Mesendoderm (in vitro differentiated cells): ENCODE measurements around the gene AMMECR1.

ENCODE experiments used
- DNase-seq: peaks from one replicate; pipeline ENCODE4 v3.0.0; 2013
- H2AK5ac ChIP-seq: 2 replicates; pipeline ENCODE4 v1.6.1; 2013; ENCODE audit warnings: low read length, inconsistent platforms
- H2BK120ac ChIP-seq: 2 replicates; pipeline ENCODE4 v1.6.1; 2013; ENCODE audit warnings: low read depth, mild to moderate bottlenecking, low read length, moderate library complexity, mixed read lengths
- H2BK15ac ChIP-seq: replicated peaks from 2 replicates; pipeline ENCODE4 v1.6.1; 2013; ENCODE audit warnings: low read depth, mild to moderate bottlenecking, moderate library complexity
- H2BK5ac ChIP-seq: 2 replicates; pipeline ENCODE4 v1.6.1; 2013; ENCODE audit warnings: low read length, inconsistent platforms
- H3K18ac ChIP-seq: 2 replicates; pipeline ENCODE4 v1.6.1; 2013; ENCODE audit warnings: mild to moderate bottlenecking, low read length, mixed read lengths
- H3K23ac ChIP-seq: one replicate; pipeline ENCODE4 v1.6.1; 2013; ENCODE audit warnings: low read length
- H3K27ac ChIP-seq: 2 replicates; pipeline ENCODE4 v1.5.1; 2013; ENCODE audit warnings: low read depth, mild to moderate bottlenecking, inconsistent platforms, low read length, moderate library complexity
- H3K27me3 ChIP-seq: 2 replicates; pipeline ENCODE4 v1.6.1; 2013; ENCODE audit warnings: low read length, control low read depth, mild to moderate bottlenecking, inconsistent platforms; ENCODE audit not compliant: insufficient read depth, poor library complexity
- H3K36me3 ChIP-seq: 2 replicates; pipeline ENCODE4 v1.6.1; 2013; ENCODE audit warnings: low read length, inconsistent platforms; ENCODE audit not compliant: control insufficient read depth, insufficient read depth
- H3K4ac ChIP-seq: one replicate; pipeline ENCODE4 v1.6.1; 2013; ENCODE audit warnings: low read depth, mild to moderate bottlenecking, low read length, moderate library complexity
- H3K4me1 ChIP-seq: 2 replicates; pipeline ENCODE4 v1.6.1; 2013; ENCODE audit warnings: low read depth, low read length, inconsistent platforms; ENCODE audit not compliant: control insufficient read depth
- H3K4me2 ChIP-seq: 2 replicates; pipeline ENCODE4 v1.6.1; 2013; ENCODE audit warnings: low read length
- H3K4me3 ChIP-seq: 2 replicates; pipeline ENCODE4 v1.5.1; 2013; ENCODE audit warnings: mild to moderate bottlenecking, low read length
- H3K56ac ChIP-seq: one replicate; pipeline ENCODE4 v1.6.1; 2013; ENCODE audit warnings: low read length
- H3K79me1 ChIP-seq: 2 replicates; pipeline ENCODE4 v1.6.1; 2013; ENCODE audit warnings: low read length, inconsistent platforms
- H3K79me2 ChIP-seq: 2 replicates; pipeline ENCODE4 v1.6.1; 2013; ENCODE audit warnings: mild to moderate bottlenecking, low read length; ENCODE audit not compliant: control insufficient read depth, insufficient read depth
- H3K9ac ChIP-seq: 2 replicates; pipeline ENCODE4 v1.6.1; 2013; ENCODE audit warnings: low read length, inconsistent platforms
- H4K5ac ChIP-seq: one replicate; pipeline ENCODE4 v1.6.1; 2013; ENCODE audit warnings: low read length
- H4K8ac ChIP-seq: one replicate; pipeline ENCODE4 v1.6.1; 2013; ENCODE audit warnings: low read depth, mild to moderate bottlenecking, control low read depth, low read length, moderate library complexity
- WGBS: extraction: QIAGEN DNeasy Blood & Tissue Kit; methylation state at CpG from one replicate; pipeline ENCODE4 v1.1.7; 2013; ENCODE audit warnings: low lambda C conversion rate, missing lambda C conversion rate; ENCODE audit not compliant: insufficient coverage; ENCODE audit errors: extremely low coverage; 5-methylcytosine and 5-hydroxymethylcytosine counted together

Gene AMMECR1

DNA sequence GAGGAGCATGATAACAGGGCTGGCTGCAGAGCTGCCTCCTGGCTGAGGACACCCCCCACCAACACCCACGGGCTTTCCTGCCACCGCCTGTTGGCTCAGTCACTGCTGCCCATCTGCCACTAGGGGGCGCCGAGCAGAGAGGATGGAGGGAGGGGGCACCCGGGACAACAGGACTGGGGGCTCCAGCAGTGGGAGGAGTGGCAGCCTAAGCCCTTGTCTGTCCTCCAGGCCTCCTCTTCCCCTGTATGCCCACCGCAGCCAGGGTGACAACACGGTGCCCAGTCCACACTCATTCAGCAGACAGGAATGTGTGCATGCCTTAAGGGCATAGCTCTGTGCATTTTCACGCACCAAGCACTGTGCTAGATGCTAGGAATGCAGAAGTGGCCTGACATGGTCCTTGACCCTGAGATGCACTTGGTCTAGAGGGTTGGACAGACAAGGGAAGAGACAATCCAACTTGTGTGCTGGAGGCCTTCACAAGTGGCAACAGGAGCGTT lies 149.9 kb downstream of the AMMECR1 start:
- no peak overlapping the region for H2BK120ac ChIP-seq

DNA sequence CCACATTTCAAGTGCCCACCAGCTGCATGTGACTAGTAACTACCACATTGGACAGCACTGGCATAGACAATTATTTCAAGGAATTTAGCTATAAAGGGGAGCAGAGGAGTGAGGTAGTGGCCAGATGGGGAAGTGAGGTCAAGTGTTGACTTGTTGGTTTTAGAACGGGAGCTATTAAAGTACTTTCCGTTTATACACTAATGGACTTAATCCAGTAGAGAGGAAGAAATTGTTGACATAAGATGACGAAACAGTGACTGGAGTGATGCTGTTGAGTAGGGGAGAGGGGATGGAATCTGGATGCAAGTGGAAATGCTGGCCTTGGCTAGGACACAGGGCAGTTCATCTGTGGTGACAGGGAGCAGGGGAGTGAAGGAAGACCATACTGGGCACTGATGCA lies 154.4 kb downstream of the AMMECR1 start:
- no peak overlapping the region for H4K5ac ChIP-seq
- no peak overlapping the region for H2BK5ac ChIP-seq
- no peaks in the 10 kb centered on the region for H3K4me1 ChIP-seq
- no peak overlapping the region for H3K18ac ChIP-seq
- no peak overlapping the region for H3K4me3 ChIP-seq
- no peak overlapping the region for H3K4ac ChIP-seq
- no peaks in the 10 kb centered on the region for H3K36me3 ChIP-seq
- H4K8ac ChIP-seq: no peak overlapping the region
- no peaks in the 10 kb centered on the region for H3K79me2 ChIP-seq
- H2BK120ac ChIP-seq: no peak overlapping the region
- H3K4me2 ChIP-seq: no peak overlapping the region
- no peaks in the 10 kb centered on the region for H3K79me1 ChIP-seq
- H3K27me3 ChIP-seq: no peaks in the 10 kb centered on the region
- H3K9ac ChIP-seq: no peak overlapping the region
- no peak overlapping the region for H3K23ac ChIP-seq
- H2BK15ac ChIP-seq: no peak overlapping the region
- no peak for DNase-seq
- no peak overlapping the region for H3K27ac ChIP-seq
- WGBS: no CpG with 5 or more reads among the region's 3 CpGs
- H3K56ac ChIP-seq: no peak overlapping the region
- no peak overlapping the region for H2AK5ac ChIP-seq

More for the DNA sequence above, 149.9 kb downstream of the AMMECR1 start:
- H3K27ac ChIP-seq: no peak overlapping the region
- no peak overlapping the region for H3K56ac ChIP-seq
- no peak overlapping the region for H2BK5ac ChIP-seq
- no peak overlapping the region for H3K9ac ChIP-seq
- no peak overlapping the region for H4K5ac ChIP-seq
- peak; percentile 62 for DNase-seq
- no peaks in the 10 kb centered on the region for H3K27me3 ChIP-seq
- H3K18ac ChIP-seq: no peak overlapping the region
- H4K8ac ChIP-seq: no peak overlapping the region
- H2AK5ac ChIP-seq: no peak overlapping the region
- H3K23ac ChIP-seq: no peak overlapping the region
- no peak overlapping the region for H3K4ac ChIP-seq
- no peaks in the 10 kb centered on the region for H3K4me1 ChIP-seq
- H3K4me2 ChIP-seq: no peak overlapping the region
- H3K79me2 ChIP-seq: no peaks in the 10 kb centered on the region
- H3K36me3 ChIP-seq: no peaks in the 10 kb centered on the region
- no peak overlapping the region for H3K4me3 ChIP-seq
- WGBS: no CpG with 5 or more reads among the region's 9 CpGs
- no peak overlapping the region for H2BK15ac ChIP-seq
- no peaks in the 10 kb centered on the region for H3K79me1 ChIP-seq

DNA sequence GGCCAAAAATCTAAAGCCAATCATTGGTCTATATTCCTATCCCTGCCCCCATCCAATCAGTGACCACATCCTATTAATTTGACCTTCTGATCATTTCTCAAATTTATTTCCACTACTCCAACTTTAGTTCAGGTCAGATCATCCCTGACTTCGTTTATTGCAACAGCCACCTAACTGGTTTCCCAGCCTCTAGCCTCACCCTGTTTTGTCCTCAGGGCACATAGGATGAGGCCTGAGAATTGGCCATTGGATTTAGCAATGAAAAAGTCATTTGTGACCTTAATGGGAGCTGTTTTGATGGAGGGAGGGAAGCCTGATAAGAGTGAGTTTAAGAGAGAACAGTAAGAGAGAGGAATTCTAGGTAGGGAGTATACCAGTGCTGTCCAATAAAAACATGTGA lies 155.0 kb downstream of the AMMECR1 start:
- no peaks in the 10 kb centered on the region for H3K79me1 ChIP-seq
- WGBS: no CpG with 5 or more reads among the region's 1 CpG
- no peaks in the 10 kb centered on the region for H3K4me1 ChIP-seq
- no peak overlapping the region for H3K4me2 ChIP-seq
- no peak overlapping the region for H3K27ac ChIP-seq
- no peak overlapping the region for H3K4ac ChIP-seq
- no peak overlapping the region for H2BK5ac ChIP-seq
- no peak overlapping the region for H2AK5ac ChIP-seq
- H3K79me2 ChIP-seq: no peaks in the 10 kb centered on the region
- no peak overlapping the region for H3K18ac ChIP-seq
- no peak overlapping the region for H3K4me3 ChIP-seq
- no peak overlapping the region for H2BK15ac ChIP-seq
- no peak overlapping the region for H3K56ac ChIP-seq
- no peak overlapping the region for H4K8ac ChIP-seq
- H3K36me3 ChIP-seq: no peaks in the 10 kb centered on the region
- H3K27me3 ChIP-seq: no peaks in the 10 kb centered on the region
- no peak overlapping the region for H3K23ac ChIP-seq
- H3K9ac ChIP-seq: no peak overlapping the region
- H4K5ac ChIP-seq: no peak overlapping the region
- H2BK120ac ChIP-seq: no peak overlapping the region
- no peak for DNase-seq

GRCh38 chrX:110162131-110162530 lies 155.8 kb downstream of the AMMECR1 start:
- Histone ChIP-seq H3K27me3 (no peaks in the 10 kb centered on the region), H3K79me2 (no peaks in the 10 kb centered on the region), H3K36me3 (no peaks in the 10 kb centered on the region), H2BK5ac (no peak overlapping the region), H3K4me3 (no peak overlapping the region), H3K18ac (no peak overlapping the region), H4K8ac (no peak overlapping the region), H4K5ac (no peak overlapping the region), H3K9ac (no peak overlapping the region), H3K79me1 (no peaks in the 10 kb centered on the region), H2BK15ac (no peak overlapping the region), H3K4me2 (no peak overlapping the region), H3K4ac (no peak overlapping the region), H3K56ac (no peak overlapping the region), H2AK5ac (no peak overlapping the region), H2BK120ac (no peak overlapping the region), H3K23ac (no peak overlapping the region), H3K27ac (no peak overlapping the region), H3K4me1 (no peaks in the 10 kb centered on the region)
- WGBS: no CpG with 5 or more reads among the region's 1 CpG
- no peak for DNase-seq

- Histone ChIP-seq H3K27ac (no peak overlapping the region), H3K56ac (no peak overlapping the region), H3K4me2 (no peak overlapping the region), H3K4me3 (no peak overlapping the region), H3K79me2 (no peaks in the 10 kb centered on the region), H4K8ac (no peak overlapping the region), H3K23ac (no peak overlapping the region), H3K4me1 (no peaks in the 10 kb centered on the region), H2BK120ac (no peak overlapping the region), H3K4ac (no peak overlapping the region), H3K9ac (no peak overlapping the region), H4K5ac (no peak overlapping the region), H3K79me1 (no peaks in the 10 kb centered on the region), H2BK5ac (no peak overlapping the region), H2AK5ac (no peak overlapping the region), H3K36me3 (no peaks in the 10 kb centered on the region), H3K27me3 (no peaks in the 10 kb centered on the region), H3K18ac (no peak overlapping the region), H2BK15ac (no peak overlapping the region)
- WGBS: no CpG with 5 or more reads among the region's 1 CpG
- DNase-seq: no peak
Measured at GRCh38 chrX:110161361-110161686, 156.6 kb downstream of the AMMECR1 start.

DNA sequence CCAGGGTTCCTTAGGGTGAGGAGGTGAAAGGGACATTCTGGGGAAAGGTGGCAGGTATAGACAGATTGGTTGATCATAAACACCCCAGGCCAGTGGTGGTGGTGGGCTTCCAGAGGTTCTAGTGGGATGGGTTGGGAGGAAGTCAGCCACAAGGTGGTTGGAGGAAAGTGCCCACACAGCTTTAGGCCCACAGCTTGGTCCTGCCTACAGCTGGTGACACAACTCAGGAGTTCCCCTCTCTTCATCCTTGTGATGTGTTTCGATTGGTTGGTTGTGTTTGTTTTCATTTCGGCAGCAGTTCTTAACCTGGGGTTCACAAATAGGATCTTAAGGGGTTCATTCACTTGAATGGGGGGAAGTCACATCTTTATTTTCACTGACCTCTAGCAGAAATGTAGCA lies 158.0 kb downstream of the AMMECR1 start:
- Histone ChIP-seq H3K79me2 (no peaks in the 10 kb centered on the region), H3K36me3 (no peaks in the 10 kb centered on the region), H3K4me1 (no peaks in the 10 kb centered on the region), H3K27me3 (no peaks in the 10 kb centered on the region), H3K9ac (no peak overlapping the region), H3K4ac (no peak overlapping the region), H3K4me3 (no peak overlapping the region), H3K4me2 (no peak overlapping the region), H2BK5ac (no peak overlapping the region), H3K18ac (no peak overlapping the region), H3K56ac (no peak overlapping the region), H2BK15ac (no peak overlapping the region), H4K5ac (no peak overlapping the region), H3K27ac (no peak overlapping the region), H3K79me1 (no peaks in the 10 kb centered on the region), H4K8ac (no peak overlapping the region), H2BK120ac (no peak overlapping the region), H3K23ac (no peak overlapping the region), H2AK5ac (no peak overlapping the region)
- no CpG with 5 or more reads among the region's 2 CpGs for WGBS
- no peak for DNase-seq
